GM19099 (cell line): ENCODE measurements around the gene SINHCAF.

Experiments used
- POLR2A ChIP-seq: IDR thresholded peaks from 3 replicates; pipeline ENCODE4 v1.6.1; 2011; ENCODE audit warnings: low read depth; ENCODE audit not compliant: insufficient read length; ENCODE audit errors: extremely low read depth

Gene SINHCAF

DNA sequence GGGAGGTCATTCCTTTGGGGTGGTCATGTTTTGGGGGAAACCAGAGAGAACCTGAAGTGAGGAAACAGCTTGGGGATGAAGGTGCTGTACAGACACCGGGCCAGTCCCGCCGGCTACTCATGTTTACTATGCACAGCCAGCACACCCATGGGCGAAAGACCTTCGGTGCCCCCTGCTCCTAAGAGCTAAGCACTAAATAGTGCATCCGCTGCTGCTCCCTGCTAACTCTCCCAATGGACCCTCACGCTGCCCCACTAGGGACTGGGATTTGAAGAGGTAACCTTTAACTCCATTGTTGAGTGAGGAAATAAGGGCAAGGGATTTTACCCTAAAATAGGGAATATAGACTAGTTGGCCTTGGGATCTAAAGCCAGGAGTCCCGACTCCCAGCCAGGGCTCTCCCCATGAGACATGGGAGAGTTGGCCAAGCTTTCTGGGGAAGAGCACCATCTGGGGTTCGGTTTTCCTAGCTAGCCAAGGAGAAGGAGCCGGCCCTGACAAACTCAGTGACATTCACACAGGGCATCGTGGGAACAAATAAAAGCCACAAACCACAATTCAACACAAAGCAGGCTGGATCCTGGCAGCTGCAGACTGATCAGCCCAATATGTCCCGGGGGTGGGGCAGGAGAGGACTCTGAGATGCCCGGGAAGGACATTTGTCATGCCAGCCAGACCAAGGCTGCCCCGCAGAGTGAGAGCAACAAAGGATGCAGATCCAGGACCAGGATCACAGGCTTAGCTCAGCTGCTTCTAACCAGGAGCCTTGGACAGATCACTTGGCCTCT lies 91.7 kb downstream of the SINHCAF start:
- TF ChIP-seq POLR2A, result no peak

DNA sequence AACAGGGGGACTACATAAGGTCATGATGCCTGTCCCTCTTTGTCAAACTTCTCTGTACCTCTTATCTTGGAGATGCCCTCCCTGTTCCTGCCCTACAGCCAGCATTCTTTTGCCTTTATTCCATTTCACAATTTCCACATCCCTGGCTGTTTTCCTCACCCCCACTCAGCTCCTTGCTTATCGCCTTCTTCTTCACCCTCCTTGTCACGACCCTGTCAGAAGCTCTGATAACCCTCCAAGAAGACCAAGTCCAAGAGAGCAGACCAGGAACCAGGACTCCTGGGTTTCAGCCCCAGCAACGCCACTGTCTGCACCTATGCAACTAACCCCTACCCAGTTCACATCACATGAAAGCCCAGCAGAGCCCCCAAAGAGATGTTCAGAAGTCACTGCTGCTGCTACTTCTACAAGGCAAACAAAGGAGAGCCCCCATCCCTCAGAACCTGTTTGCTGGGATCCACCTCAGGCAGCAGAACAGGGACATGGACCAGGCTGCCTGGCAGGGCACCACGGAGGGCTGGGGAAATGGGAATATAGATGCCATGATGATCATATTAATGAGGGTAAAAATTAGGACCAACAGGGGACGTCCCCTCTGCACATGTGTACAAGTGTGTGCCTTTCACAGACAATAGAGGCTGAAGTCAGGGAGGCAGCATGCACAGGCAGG lies 92.8 kb downstream of the SINHCAF start:
- no peak for TF ChIP-seq POLR2A

GRCh38 chr12:31232361-31232965 lies 93.5 kb downstream of the SINHCAF start:
- TF ChIP-seq POLR2A, result no peak

GRCh38 chr12:31231611-31232360 lies 94.2 kb downstream of the SINHCAF start:
- TF ChIP-seq POLR2A, result no peak
